ENCODE data around the gene RERE. TPM values are rescaled to one million over a fixed set of nuclear protein-coding genes. Genes with fewer than 3 reads are reported as not detected.
A peak's percentile ranks its signal among the peaks of the same experiment; 100 is the strongest.

The RERE gene
- total and polyA plus RNA-seq, 4 donors, result 26.8 to 133 (median 82.7) TPM

GRCh38 chr1:8337776-8338525, 479.5 kb downstream of the RERE start:
- Histone ChIP-seq H3K36me3 (ENCODE audit: control insufficient read depth in 1 of 2, insufficient read depth in 2 of 2, low read length in 1 of 2) (peaks cover 0 to 5% of the 10 kb centered on the region in 2 donors), H3K27me3 (ENCODE audit: control insufficient read depth in 1 of 2, insufficient read depth in 2 of 2, low read length in 1 of 2) (no peaks in the 10 kb centered on the region), H3K27ac (ENCODE audit: low read depth in 1 of 2, low read length in 2 of 2) (no peak overlapping the region), H3K4me3 (ENCODE audit: low read length in 2 of 2) (no peak overlapping the region), H3K9me3 (ENCODE audit: control insufficient read depth, low read length) (no peaks in the 10 kb centered on the region), H3K4me1 (ENCODE audit: control insufficient read depth in 1 of 2, insufficient read depth in 2 of 2, low read length in 2 of 2) (no peaks in the 10 kb centered on the region)
- DNase-seq (no peak), ATAC-seq (ENCODE audit: low FRiP score) (no peak)
- 93 to 96% methylated on average over 25 of the region's 25 CpGs for WGBS, 2 donors
- intact Hi-C loops (cut with DNase I), result no loop called here

GRCh38 chr1:8335246-8335645, 482.2 kb downstream of the RERE start:
- Histone ChIP-seq H3K27me3 (ENCODE audit: control insufficient read depth in 1 of 2, insufficient read depth in 2 of 2, low read length in 1 of 2) (no peaks in the 10 kb centered on the region), H3K4me1 (ENCODE audit: control insufficient read depth in 1 of 2, insufficient read depth in 2 of 2, low read length in 2 of 2) (no peaks in the 10 kb centered on the region), H3K27ac (ENCODE audit: low read depth in 1 of 2, low read length in 2 of 2) (no peak overlapping the region), H3K36me3 (ENCODE audit: control insufficient read depth in 1 of 2, insufficient read depth in 2 of 2, low read length in 1 of 2) (peaks cover 0 to 5% of the 10 kb centered on the region in 2 donors), H3K4me3 (ENCODE audit: low read length in 2 of 2) (no peak overlapping the region), H3K9me3 (ENCODE audit: control insufficient read depth, low read length) (no peaks in the 10 kb centered on the region)
- WGBS, 2 donors, result 95% methylated on average over 27 of the region's 27 CpGs
- no peak for DNase-seq
- ATAC-seq (ENCODE audit: low FRiP score), result no peak
- intact Hi-C loops (cut with DNase I), result no loop called here

GRCh38 chr1:8334106-8334851, 483.2 kb downstream of the RERE start:
- Histone ChIP-seq H3K9me3 (ENCODE audit: control insufficient read depth, low read length) (no peaks in the 10 kb centered on the region), H3K36me3 (ENCODE audit: control insufficient read depth in 1 of 2, insufficient read depth in 2 of 2, low read length in 1 of 2) (peaks cover 0 to 4% of the 10 kb centered on the region in 2 donors), H3K27ac (ENCODE audit: low read depth in 1 of 2, low read length in 2 of 2) (no peak overlapping the region), H3K4me3 (ENCODE audit: low read length in 2 of 2) (no peak overlapping the region), H3K4me1 (ENCODE audit: control insufficient read depth in 1 of 2, insufficient read depth in 2 of 2, low read length in 2 of 2) (no peaks in the 10 kb centered on the region), H3K27me3 (ENCODE audit: control insufficient read depth in 1 of 2, insufficient read depth in 2 of 2, low read length in 1 of 2) (no peaks in the 10 kb centered on the region)
- no peak for ATAC-seq (ENCODE audit: low FRiP score)
- intact Hi-C loops (cut with DNase I), result no loop called here
- peak in 1 of 2 donors; percentile 16 for DNase-seq
- 91 to 93% methylated on average over 24 of the region's 24 CpGs for WGBS, 2 donors

- H3K36me3 ChIP-seq (ENCODE audit: control insufficient read depth in 1 of 2, insufficient read depth in 2 of 2, low read length in 1 of 2), result peaks cover 0 to 4% of the 10 kb centered on the region in 2 donors
- no peaks in the 10 kb centered on the region for H3K27me3 ChIP-seq (ENCODE audit: control insufficient read depth in 1 of 2, insufficient read depth in 2 of 2, low read length in 1 of 2)
- no peak for DNase-seq
- 91 to 95% methylated on average over 16 of the region's 16 CpGs for WGBS, 2 donors
- no peak for ATAC-seq (ENCODE audit: low FRiP score)
- H3K27ac ChIP-seq (ENCODE audit: low read depth in 1 of 2, low read length in 2 of 2), result no peak overlapping the region
- no peak overlapping the region for H3K4me3 ChIP-seq (ENCODE audit: low read length in 2 of 2)
- H3K4me1 ChIP-seq (ENCODE audit: control insufficient read depth in 1 of 2, insufficient read depth in 2 of 2, low read length in 2 of 2), result no peaks in the 10 kb centered on the region
- H3K9me3 ChIP-seq (ENCODE audit: control insufficient read depth, low read length), result no peaks in the 10 kb centered on the region
- intact Hi-C loops (cut with DNase I), result no loop called here
Observed at GRCh38 chr1:8333246-8333987, 484.0 kb downstream of the RERE start.

GRCh38 chr1:8332806-8333205, 484.6 kb downstream of the RERE start:
- Histone ChIP-seq H3K27me3 (ENCODE audit: control insufficient read depth in 1 of 2, insufficient read depth in 2 of 2, low read length in 1 of 2) (no peaks in the 10 kb centered on the region), H3K9me3 (ENCODE audit: control insufficient read depth, low read length) (no peaks in the 10 kb centered on the region), H3K4me3 (ENCODE audit: low read length in 2 of 2) (no peak overlapping the region), H3K27ac (ENCODE audit: low read depth in 1 of 2, low read length in 2 of 2) (no peak overlapping the region), H3K4me1 (ENCODE audit: control insufficient read depth in 1 of 2, insufficient read depth in 2 of 2, low read length in 2 of 2) (no peaks in the 10 kb centered on the region), H3K36me3 (ENCODE audit: control insufficient read depth in 1 of 2, insufficient read depth in 2 of 2, low read length in 1 of 2) (peaks cover 0 to 3% of the 10 kb centered on the region in 2 donors)
- WGBS, 2 donors, result 92% methylated on average over 16 of the region's 16 CpGs
- DNase-seq (no peak), ATAC-seq (ENCODE audit: low FRiP score) (no peak)
- intact Hi-C loops (cut with DNase I), result no loop called here

- Histone ChIP-seq H3K27me3 (ENCODE audit: control insufficient read depth in 1 of 2, insufficient read depth in 2 of 2, low read length in 1 of 2) (no peaks in the 10 kb centered on the region), H3K9me3 (ENCODE audit: control insufficient read depth, low read length) (no peaks in the 10 kb centered on the region), H3K4me1 (ENCODE audit: control insufficient read depth in 1 of 2, insufficient read depth in 2 of 2, low read length in 2 of 2) (no peaks in the 10 kb centered on the region), H3K36me3 (ENCODE audit: control insufficient read depth in 1 of 2, insufficient read depth in 2 of 2, low read length in 1 of 2) (no peaks in the 10 kb centered on the region), H3K4me3 (ENCODE audit: low read length in 2 of 2) (no peak overlapping the region), H3K27ac (ENCODE audit: low read depth in 1 of 2, low read length in 2 of 2) (no peak overlapping the region)
- WGBS, 2 donors, result 92 to 93% methylated on average over 47 of the region's 47 CpGs
- ATAC-seq (ENCODE audit: low FRiP score) (no peak), DNase-seq (no peak)
- intact Hi-C loops (cut with DNase I), result no loop called here
Observed at GRCh38 chr1:8330271-8331125, 486.9 kb downstream of the RERE start.

GRCh38 chr1:8329858-8330257, 487.6 kb downstream of the RERE start:
- Histone ChIP-seq H3K36me3 (ENCODE audit: control insufficient read depth in 1 of 2, insufficient read depth in 2 of 2, low read length in 1 of 2) (no peaks in the 10 kb centered on the region), H3K4me3 (ENCODE audit: low read length in 2 of 2) (no peak overlapping the region), H3K27me3 (ENCODE audit: control insufficient read depth in 1 of 2, insufficient read depth in 2 of 2, low read length in 1 of 2) (no peaks in the 10 kb centered on the region), H3K4me1 (ENCODE audit: control insufficient read depth in 1 of 2, insufficient read depth in 2 of 2, low read length in 2 of 2) (no peaks in the 10 kb centered on the region), H3K9me3 (ENCODE audit: control insufficient read depth, low read length) (no peaks in the 10 kb centered on the region), H3K27ac (ENCODE audit: low read depth in 1 of 2, low read length in 2 of 2) (no peak overlapping the region)
- WGBS, 2 donors, result 86 to 87% methylated on average over 14 of the region's 14 CpGs
- peak; percentile 12 for ATAC-seq (ENCODE audit: low FRiP score)
- DNase-seq, result no peak
- intact Hi-C loops (cut with DNase I), result no loop called here

GRCh38 chr1:8329439-8329838, 488.0 kb downstream of the RERE start:
- 26 to 27% methylated on average over 12 of the region's 12 CpGs for WGBS, 2 donors
- Histone ChIP-seq H3K4me3 (ENCODE audit: low read length in 2 of 2) (no peak overlapping the region), H3K4me1 (ENCODE audit: control insufficient read depth in 1 of 2, insufficient read depth in 2 of 2, low read length in 2 of 2) (no peaks in the 10 kb centered on the region), H3K9me3 (ENCODE audit: control insufficient read depth, low read length) (no peaks in the 10 kb centered on the region), H3K27me3 (ENCODE audit: control insufficient read depth in 1 of 2, insufficient read depth in 2 of 2, low read length in 1 of 2) (no peaks in the 10 kb centered on the region), H3K27ac (ENCODE audit: low read depth in 1 of 2, low read length in 2 of 2) (no peak overlapping the region), H3K36me3 (ENCODE audit: control insufficient read depth in 1 of 2, insufficient read depth in 2 of 2, low read length in 1 of 2) (no peaks in the 10 kb centered on the region)
- DNase-seq (no peak), ATAC-seq (ENCODE audit: low FRiP score) (peak; percentile 33)
- intact Hi-C loops (cut with DNase I), result no loop called here
